ENCODE results near the gene DSN1.
A peak's percentile ranks its signal among the peaks of the same experiment; 100 is the strongest.

Gene DSN1

GRCh38 chr20:36745927-36746659, 27.5 kb downstream of the DSN1 start, which contains the start of gene NDRG3:
Gene NDRG3 (minus strand): TSS chr20:36746090. CDS start chr20:36721735, 24,355 bp downstream.
- DNase-seq, result peak; percentile 61 to 82

- peak in 1 of 2 experiments; percentile 12 for DNase-seq
These were observed 28.2 kb downstream of the DSN1 start for GRCh38 chr20:36745234-36745926.

GRCh38 chr20:36744764-36745191, 28.8 kb downstream of the DSN1 start:
- DNase-seq, result no peak

- no peak for DNase-seq
These were observed 29.3 kb downstream of the DSN1 start for GRCh38 chr20:36744243-36744642.

- no peak for DNase-seq
These were observed 31.0 kb downstream of the DSN1 start for GRCh38 chr20:36742558-36742957.

- DNase-seq, result no peak
These were observed 32.5 kb downstream of the DSN1 start for GRCh38 chr20:36741072-36741471.

- no peak for DNase-seq
These were observed 36.4 kb downstream of the DSN1 start for GRCh38 chr20:36737183-36737499.

GRCh38 chr20:36736451-36737182, 36.9 kb downstream of the DSN1 start:
- no peak for DNase-seq

- DNase-seq, result no peak
These were observed 41.1 kb downstream of the DSN1 start for GRCh38 chr20:36732456-36732855.

GRCh38 chr20:36728986-36729385, 44.6 kb downstream of the DSN1 start:
- DNase-seq, result no peak

- DNase-seq, result no peak
These were observed 47.4 kb downstream of the DSN1 start for GRCh38 chr20:36726168-36726567.

GRCh38 chr20:36720510-36720909, 53.1 kb downstream of the DSN1 start:
- DNase-seq, result no peak

- DNase-seq, result no peak
These were observed 55.9 kb downstream of the DSN1 start for GRCh38 chr20:36717657-36718056.

GRCh38 chr20:36717021-36717420, 56.5 kb downstream of the DSN1 start:
- no peak for DNase-seq

GRCh38 chr20:36712775-36713174, 60.8 kb downstream of the DSN1 start:
- no peak for DNase-seq

GRCh38 chr20:36709126-36709525, 64.4 kb downstream of the DSN1 start:
- DNase-seq, result no peak

- DNase-seq, result no peak
These were observed 70.0 kb downstream of the DSN1 start for GRCh38 chr20:36703530-36703929.

Measured in NCI-H187 (cell line).